HL-60/S4 treated with retinoic acid at 250 ng/mL for 4 days and 3 days (cell line): ENCODE measurements around the gene TGFBR1.

ENCODE experiments used
- in situ Hi-C: fragments of 300-500 bp; cut with MboI; formaldehyde crosslinking; loops from 2 replicates; pipeline ENCODE4 v1.7.0; 2022; ENCODE audit warnings: low sequenced_read_pairs

The TGFBR1 gene

GRCh38 chr9:99105152-99106043, 485 bp downstream of the TGFBR1 start:
- in situ Hi-C loops = no loop called here

GRCh38 chr9:99106044-99106375, 1.1 kb downstream of the TGFBR1 start:
- in situ Hi-C loops = no loop called here

- in situ Hi-C loops = no loop called here
These were observed 2.5 kb downstream of the TGFBR1 start for GRCh38 chr9:99107421-99107820.

- in situ Hi-C loops = no loop called here
These were observed 3.2 kb downstream of the TGFBR1 start for GRCh38 chr9:99108131-99108530.

GRCh38 chr9:99109522-99109921, 4.6 kb downstream of the TGFBR1 start:
- in situ Hi-C loops = no loop called here

- in situ Hi-C loops = no loop called here
These were observed 8.0 kb downstream of the TGFBR1 start for GRCh38 chr9:99112750-99113413.

GRCh38 chr9:99113414-99114048, 8.6 kb downstream of the TGFBR1 start:
- in situ Hi-C loops = no loop called here

- in situ Hi-C loops = no loop called here
These were observed 9.1 kb downstream of the TGFBR1 start for GRCh38 chr9:99114049-99114440.

GRCh38 chr9:99114846-99115500, 10.1 kb downstream of the TGFBR1 start:
- in situ Hi-C loops = no loop called here

GRCh38 chr9:99116003-99116411, 11.1 kb downstream of the TGFBR1 start:
- in situ Hi-C loops = no loop called here

- in situ Hi-C loops = no loop called here
These were observed 14.0 kb downstream of the TGFBR1 start for GRCh38 chr9:99118782-99119466.

- in situ Hi-C loops = no loop called here
These were observed 15.2 kb downstream of the TGFBR1 start for GRCh38 chr9:99119976-99120655.

GRCh38 chr9:99121604-99122003, 16.7 kb downstream of the TGFBR1 start:
- in situ Hi-C loops = no loop called here

- in situ Hi-C loops = no loop called here
These were observed 19.8 kb downstream of the TGFBR1 start for GRCh38 chr9:99124534-99125255.

- in situ Hi-C loops = no loop called here
These were observed 20.5 kb downstream of the TGFBR1 start for GRCh38 chr9:99125446-99125845.

GRCh38 chr9:99126312-99126711, 21.4 kb downstream of the TGFBR1 start:
- in situ Hi-C loops = no loop called here

- in situ Hi-C loops = no loop called here
These were observed 22.6 kb downstream of the TGFBR1 start for GRCh38 chr9:99127356-99128132.

GRCh38 chr9:99128133-99128406, 23.2 kb downstream of the TGFBR1 start:
- in situ Hi-C loops = no loop called here

GRCh38 chr9:99129091-99129490, 24.2 kb downstream of the TGFBR1 start:
- in situ Hi-C loops = no loop called here
